Measurements from ENCODE around the gene MPPED2.
A peak's percentile ranks its signal among the peaks of the same experiment; 100 is the strongest.

MPPED2 gene

DNA sequence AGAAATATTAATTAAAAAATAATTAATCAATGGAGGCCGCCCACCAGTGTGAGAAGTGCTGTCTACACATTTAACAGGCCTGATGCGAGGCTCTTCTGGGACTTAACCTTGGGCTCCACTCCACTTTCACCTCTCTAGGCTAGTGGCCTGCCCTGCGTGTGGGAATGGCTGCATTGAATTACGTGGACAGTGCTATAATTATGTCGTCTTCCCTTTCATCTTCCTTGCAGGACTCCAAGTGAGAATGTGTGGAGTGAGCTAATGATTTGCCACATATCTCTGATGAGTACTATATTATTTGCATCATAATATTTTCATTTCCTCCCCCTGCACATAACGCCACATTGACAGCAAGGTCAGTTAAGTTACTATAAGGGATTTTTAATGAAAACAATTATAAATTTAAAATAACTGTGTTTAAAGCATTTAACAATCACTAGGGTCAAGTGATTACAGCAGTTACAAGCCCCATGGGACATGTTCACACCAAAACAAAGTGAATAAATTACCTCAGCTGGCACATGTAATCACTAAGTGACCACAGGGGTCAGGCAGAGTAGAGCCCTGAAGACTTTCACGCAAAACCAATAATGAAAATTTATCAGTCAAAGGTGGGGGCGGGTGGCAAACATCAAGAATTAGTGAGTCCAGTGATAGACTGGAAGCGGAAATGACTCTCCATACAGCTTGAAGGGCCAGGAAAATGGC is 63.5 kb downstream of the MPPED2 start:
- no peak for DNase-seq

- no peak for DNase-seq
These were observed 64.7 kb downstream of the MPPED2 start for GRCh38 chr11:30521297-30522071.

GRCh38 chr11:30513087-30513486 is 73.1 kb downstream of the MPPED2 start:
- no peak for DNase-seq

DNA sequence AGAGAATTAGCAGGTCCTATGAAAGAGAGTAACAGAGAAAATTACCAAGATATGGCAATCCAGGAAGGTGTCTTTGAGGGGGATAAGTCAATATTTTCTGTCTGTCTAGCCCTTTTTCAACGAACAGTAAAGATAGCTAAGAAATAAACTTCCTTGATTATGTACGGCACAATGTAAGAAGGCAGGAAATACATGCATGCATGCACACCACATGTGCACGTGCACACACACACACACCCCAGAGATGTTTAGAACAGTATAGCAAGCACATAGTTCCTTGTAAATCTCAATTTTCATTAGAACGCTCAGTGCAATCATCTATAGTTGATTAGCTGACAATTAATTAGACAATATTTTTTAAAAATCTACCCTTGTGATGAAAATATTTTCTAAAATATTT is 74.7 kb downstream of the MPPED2 start:
- DNase-seq: no peak

GRCh38 chr11:30510750-30511149 is 75.4 kb downstream of the MPPED2 start:
- DNase-seq: no peak

DNA sequence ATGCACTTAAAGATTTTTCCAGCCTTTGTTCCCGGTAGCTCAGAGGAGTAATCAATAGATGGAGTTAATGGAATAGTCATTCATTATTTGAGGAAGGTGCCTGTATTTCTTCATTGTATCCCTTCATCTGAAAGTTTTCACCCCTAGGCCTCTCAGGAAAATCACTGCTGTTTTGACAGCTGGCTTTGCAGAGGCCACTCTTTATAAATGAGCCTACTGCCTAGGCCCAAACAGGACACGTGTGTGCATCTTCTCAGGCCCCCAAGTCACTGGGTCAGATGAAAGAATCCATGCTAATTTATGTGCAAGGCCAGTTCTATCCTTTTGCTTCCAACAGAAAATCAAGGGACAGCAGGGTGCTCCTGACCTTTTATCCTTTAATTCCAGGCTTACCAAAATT is 76.8 kb downstream of the MPPED2 start:
- no peak for DNase-seq

DNA sequence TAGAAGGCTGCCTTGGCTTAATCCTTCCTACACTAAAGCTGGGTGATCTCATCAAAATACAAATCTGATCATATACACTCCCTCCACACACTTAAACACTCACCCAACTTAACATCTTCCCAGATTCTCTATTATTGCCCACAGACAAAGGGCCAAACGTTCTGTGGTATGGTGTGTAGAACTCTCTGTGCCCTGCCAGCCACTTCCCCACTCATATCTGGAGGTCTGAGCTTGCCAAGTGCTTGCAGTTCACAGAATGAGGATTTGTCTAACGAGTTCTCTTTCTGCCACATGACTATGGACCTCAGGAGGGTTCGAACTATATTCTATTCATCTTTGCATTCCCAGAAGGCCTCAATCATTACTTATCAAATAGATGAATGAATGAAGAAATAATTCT is 77.6 kb downstream of the MPPED2 start:
- DNase-seq: no peak

- no peak for DNase-seq
These were observed 80.5 kb downstream of the MPPED2 start for GRCh38 chr11:30505603-30506002.

- DNase-seq: no peak
These were observed 81.7 kb downstream of the MPPED2 start for GRCh38 chr11:30504468-30504867.

DNA sequence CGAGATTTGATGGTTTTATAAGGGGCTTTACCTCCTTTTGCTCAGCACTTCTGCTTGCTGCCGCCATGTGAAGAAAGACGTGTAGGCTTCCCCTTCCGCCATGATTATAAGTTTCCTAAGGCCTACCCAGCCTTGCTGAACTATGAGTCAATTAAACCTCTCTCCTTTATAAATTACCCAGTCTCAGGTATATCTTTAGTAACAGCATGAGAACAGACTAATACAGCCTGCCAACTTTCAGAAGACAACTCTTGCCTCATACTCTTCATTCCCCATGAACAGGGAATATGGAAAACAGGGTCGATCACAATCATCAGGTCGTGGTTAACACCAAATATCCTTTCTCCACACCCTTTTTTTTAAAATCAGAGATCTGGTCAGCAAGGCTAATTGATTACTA is 83.0 kb downstream of the MPPED2 start:
- no peak for DNase-seq

DNA sequence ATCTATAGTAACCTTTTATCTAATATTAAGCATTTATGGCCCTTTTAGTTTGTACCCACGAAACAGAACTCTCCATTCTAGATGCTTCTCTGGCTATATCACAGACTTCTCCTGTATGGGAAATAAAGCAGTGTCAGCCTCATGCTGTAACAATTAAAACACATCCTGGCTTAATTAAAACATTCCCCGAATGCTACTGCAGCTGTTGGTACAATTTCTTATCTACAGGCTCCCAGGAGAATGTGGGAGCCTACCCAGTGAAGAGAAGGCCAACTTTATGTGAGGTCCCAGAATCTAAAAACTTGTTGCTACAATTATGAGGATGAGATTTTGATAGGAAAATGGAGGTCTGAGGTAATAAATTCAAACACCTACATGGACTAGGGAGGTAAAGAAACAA is 83.8 kb downstream of the MPPED2 start:
- no peak for DNase-seq

- no peak for DNase-seq
These were observed 84.4 kb downstream of the MPPED2 start for GRCh38 chr11:30501744-30502143.

- no peak for DNase-seq
These were observed 86.2 kb downstream of the MPPED2 start for GRCh38 chr11:30499940-30500339.

GRCh38 chr11:30497600-30497999 is 88.6 kb downstream of the MPPED2 start:
- no peak for DNase-seq

- no peak for DNase-seq
These were observed 89.2 kb downstream of the MPPED2 start for GRCh38 chr11:30496935-30497334.

DNA sequence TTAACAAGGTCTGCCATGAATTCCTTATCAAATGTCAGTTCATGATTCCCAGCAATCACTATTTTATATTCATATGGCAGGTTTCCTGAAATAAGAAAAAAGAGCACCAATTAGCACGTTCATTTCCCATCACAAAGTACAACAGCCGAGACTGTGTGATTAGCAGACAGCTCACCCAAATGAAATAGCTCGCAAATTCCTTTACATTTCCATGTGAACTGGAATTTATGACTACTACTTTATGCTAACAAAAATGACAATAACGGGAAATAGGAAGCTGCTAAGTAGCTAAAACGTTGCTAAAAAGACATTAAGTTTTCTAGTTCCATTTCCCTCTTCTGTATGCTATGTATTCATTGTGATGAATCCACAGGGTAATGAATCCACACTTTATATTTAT is 90.7 kb downstream of the MPPED2 start:
- DNase-seq: no peak

DNA sequence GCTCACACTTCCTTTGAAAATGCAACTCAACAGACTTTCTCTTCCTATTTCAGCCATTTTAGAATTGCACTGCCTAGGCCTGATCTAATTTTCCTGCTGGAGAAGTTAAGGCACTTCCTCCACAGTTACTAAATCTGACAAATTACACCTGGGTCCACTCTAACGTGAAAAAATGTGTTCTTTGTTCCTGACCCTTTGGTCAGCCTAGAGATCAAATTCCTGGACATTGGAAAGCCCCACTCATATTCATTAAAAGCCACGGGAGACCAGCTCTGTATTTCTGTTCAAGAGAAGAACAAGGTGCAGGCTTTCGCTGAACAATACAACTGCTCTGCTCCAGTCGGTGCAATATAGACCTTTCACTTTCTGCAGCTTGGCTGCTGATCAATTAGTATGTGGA is 96.6 kb downstream of the MPPED2 start:
- DNase-seq: no peak

DNA sequence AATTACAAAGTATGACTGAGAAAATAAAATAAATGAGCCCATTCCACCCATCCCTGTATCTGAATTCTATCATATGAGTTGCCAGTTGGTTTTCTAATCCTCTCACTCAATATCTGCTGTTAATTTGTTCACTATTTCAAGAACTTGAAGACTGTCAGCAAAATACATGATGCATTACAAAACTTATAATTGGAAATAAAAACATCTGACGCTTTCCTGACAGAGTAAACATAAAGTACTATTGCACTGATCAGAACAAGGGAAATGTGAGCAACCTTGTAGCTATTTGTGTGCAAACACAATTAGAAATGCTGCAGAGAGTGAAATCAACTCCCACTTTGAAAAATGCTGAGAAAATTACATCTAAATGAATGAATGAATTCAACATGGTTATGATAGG is 97.1 kb downstream of the MPPED2 start:
- no peak for DNase-seq

GRCh38 chr11:30488304-30488998 is 97.7 kb downstream of the MPPED2 start:
- DNase-seq: no peak

GRCh38 chr11:30487200-30487898 is 98.8 kb downstream of the MPPED2 start:
- DNase-seq: peak; percentile 37

GRCh38 chr11:30485756-30486155 is 100.4 kb downstream of the MPPED2 start:
- DNase-seq: no peak

DNA sequence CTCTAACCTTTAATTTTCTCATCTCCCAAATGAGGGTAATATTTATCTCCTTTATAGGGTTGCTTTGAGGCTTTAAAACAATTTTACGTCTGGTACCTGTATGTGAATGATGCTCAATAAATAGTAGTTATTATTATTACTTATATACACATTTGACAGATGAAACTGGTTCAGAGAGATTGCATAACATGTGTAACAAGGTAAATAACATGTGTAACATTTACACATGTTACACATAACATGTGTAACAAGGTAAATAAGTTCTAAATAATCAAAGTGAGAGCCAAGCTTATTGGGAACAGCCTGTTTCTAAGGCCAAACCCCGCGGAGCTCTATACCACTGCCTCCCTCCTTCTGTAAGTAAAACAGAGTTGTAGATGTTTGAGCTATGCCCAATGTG is 100.9 kb downstream of the MPPED2 start:
- DNase-seq: no peak

DNA sequence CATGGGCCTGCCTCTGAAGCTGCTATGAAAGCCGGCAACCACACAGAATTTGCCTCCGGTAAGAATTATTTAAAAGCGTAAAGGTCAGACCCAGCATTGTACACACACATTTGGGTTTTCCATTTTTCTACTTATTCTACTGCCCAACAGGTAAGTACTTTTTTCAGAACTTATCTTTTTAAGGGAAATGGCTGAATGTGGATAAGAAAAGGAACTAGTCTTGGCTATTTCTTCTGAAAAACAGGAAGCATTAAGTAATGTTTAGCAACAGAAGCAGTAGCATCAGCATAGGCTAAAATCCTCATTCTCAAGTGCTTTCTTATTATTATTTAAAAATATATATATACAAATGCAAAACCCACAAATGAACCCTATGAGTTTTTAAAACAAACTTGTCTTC is 103.1 kb downstream of the MPPED2 start:
- peak; percentile 29 for DNase-seq

All from OCI-M1 (cell line).